Adrenal gland (tissue), 5 donors: ENCODE data around the gene NLK.

Source experiments
- POLR2A ChIP-seq, 2 donors: fragments of 450-650 bp; IDR thresholded peaks; one replicate each; pipeline ENCODE4 v1.6.1; 2017; ENCODE audit warnings: antibody characterized with exemption in 2 of 2, mild to moderate bottlenecking in 2 of 2, moderate library complexity in 1 of 2
- TF ChIP-seq, protein P1 (sequence below), 6 experiments: fragments of 450-650 bp in 4 of 6; fragments of 200-600 bp in 2 of 6; sonication (generic) in 1 of 6; IDR thresholded peaks; 1 replicate in 5 of 6; 2 replicates in 1 of 6; pipeline versions ENCODE4 v1.5.1 to v1.8.0; 2016 to 2021; ENCODE audit warnings: antibody characterized with exemption in 6 of 6, mild to moderate bottlenecking in 2 of 6, moderate library complexity in 1 of 6
- donor health status: DM: no; HTN: no; CAD: no.

DNA sequence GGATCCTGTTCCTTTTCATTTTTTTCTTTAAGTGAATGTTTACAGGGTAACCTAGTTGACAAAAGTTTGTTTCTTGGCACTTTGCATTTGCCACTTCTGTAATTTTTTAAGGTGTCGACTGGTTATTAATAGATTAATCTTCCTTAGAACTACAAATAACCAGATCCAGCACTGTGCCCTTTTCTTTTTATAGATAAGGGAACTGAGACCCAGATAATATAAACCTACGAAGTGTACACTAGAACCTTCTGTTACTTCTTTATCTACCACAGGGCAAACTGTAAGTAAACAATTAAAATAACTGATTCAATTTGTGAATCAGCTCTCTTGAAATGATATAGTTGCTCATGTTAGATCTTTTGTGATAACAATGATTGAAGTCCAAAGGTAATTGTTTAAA is 55.4 kb downstream of the NLK start:
- TF ChIP-seq, protein P1, sequence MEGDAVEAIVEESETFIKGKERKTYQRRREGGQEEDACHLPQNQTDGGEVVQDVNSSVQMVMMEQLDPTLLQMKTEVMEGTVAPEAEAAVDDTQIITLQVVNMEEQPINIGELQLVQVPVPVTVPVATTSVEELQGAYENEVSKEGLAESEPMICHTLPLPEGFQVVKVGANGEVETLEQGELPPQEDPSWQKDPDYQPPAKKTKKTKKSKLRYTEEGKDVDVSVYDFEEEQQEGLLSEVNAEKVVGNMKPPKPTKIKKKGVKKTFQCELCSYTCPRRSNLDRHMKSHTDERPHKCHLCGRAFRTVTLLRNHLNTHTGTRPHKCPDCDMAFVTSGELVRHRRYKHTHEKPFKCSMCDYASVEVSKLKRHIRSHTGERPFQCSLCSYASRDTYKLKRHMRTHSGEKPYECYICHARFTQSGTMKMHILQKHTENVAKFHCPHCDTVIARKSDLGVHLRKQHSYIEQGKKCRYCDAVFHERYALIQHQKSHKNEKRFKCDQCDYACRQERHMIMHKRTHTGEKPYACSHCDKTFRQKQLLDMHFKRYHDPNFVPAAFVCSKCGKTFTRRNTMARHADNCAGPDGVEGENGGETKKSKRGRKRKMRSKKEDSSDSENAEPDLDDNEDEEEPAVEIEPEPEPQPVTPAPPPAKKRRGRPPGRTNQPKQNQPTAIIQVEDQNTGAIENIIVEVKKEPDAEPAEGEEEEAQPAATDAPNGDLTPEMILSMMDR (IDR thresholded peaks at IDR 0.05): no peak
- no peak for TF ChIP-seq POLR2A (IDR thresholded peaks at IDR 0.05)
